ENCODE data around the gene RS1.

DNA sequence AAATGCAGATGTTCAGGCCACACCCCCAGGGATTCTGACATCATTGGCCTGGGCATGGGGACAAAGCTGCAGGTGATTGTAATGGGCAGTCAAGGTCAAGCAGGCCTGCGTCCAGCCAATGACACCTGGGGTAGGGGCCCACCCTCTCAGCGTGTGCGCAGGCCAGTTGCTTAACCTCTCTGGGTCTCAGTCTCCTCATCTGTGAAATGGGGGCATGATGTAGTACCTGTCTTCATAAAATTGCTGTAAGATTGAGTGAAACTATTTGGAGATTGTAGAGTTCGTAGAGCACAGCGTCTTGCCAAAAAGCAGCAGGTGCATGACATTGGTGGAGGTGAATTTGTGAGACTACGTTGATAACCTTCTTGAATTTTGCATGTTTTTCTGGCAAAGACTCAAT lies 21.2 kb downstream of the RS1 start:
- TF ChIP-seq POLR2AphosphoS5 (IDR thresholded peaks at IDR 0.05), result no peak
- TF ChIP-seq, protein P1, sequence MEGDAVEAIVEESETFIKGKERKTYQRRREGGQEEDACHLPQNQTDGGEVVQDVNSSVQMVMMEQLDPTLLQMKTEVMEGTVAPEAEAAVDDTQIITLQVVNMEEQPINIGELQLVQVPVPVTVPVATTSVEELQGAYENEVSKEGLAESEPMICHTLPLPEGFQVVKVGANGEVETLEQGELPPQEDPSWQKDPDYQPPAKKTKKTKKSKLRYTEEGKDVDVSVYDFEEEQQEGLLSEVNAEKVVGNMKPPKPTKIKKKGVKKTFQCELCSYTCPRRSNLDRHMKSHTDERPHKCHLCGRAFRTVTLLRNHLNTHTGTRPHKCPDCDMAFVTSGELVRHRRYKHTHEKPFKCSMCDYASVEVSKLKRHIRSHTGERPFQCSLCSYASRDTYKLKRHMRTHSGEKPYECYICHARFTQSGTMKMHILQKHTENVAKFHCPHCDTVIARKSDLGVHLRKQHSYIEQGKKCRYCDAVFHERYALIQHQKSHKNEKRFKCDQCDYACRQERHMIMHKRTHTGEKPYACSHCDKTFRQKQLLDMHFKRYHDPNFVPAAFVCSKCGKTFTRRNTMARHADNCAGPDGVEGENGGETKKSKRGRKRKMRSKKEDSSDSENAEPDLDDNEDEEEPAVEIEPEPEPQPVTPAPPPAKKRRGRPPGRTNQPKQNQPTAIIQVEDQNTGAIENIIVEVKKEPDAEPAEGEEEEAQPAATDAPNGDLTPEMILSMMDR (IDR thresholded peaks at IDR 0.05), result no peak
- TF ChIP-seq POLR2A (IDR thresholded peaks at IDR 0.05), result no peak
- no peak for TF ChIP-seq EP300 (IDR thresholded peaks at IDR 0.05; ENCODE audit: low read depth)

All from transverse colon (tissue), 4 donors.